Measurements from ENCODE around the gene FBXW5. TPM values are rescaled to one million over a fixed set of nuclear protein-coding genes. Genes with fewer than 3 reads are reported as not detected.

Gene FBXW5
- total RNA-seq, 2 donors from 2014 or later, result 162 to 174 TPM

GRCh38 chr9:136965771-136966484, 21.4 kb upstream of the FBXW5 start:
- H3K27me3 ChIP-seq, result no peaks in the 10 kb centered on the region
- H3K4me3 ChIP-seq, result no peak overlapping the region
- intact Hi-C loops (cut with DNase I), result no loop called here
- no peaks in the 10 kb centered on the region for H3K4me1 ChIP-seq
- H3K27ac ChIP-seq, result no peak overlapping the region
- H3K36me3 ChIP-seq, result no peaks in the 10 kb centered on the region
- no peak for TF ChIP-seq CTCF (IDR thresholded peaks at IDR 0.05)
- H3K9ac ChIP-seq (ENCODE audit: low read depth in 2 of 2, low read length in 2 of 2), result no peak overlapping the region
- no peak for DNase-seq
- no peaks in the 10 kb centered on the region for H3K9me3 ChIP-seq

GRCh38 chr9:136964833-136965422, 20.4 kb upstream of the FBXW5 start:
- H3K27ac ChIP-seq, result peak overlapping the region; percentile 30
- no peaks in the 10 kb centered on the region for H3K27me3 ChIP-seq
- no peaks in the 10 kb centered on the region for H3K4me1 ChIP-seq
- no peaks in the 10 kb centered on the region for H3K36me3 ChIP-seq
- intact Hi-C loops (cut with DNase I), result no loop called here
- no peaks in the 10 kb centered on the region for H3K9me3 ChIP-seq
- DNase-seq, result no peak
- H3K4me3 ChIP-seq, result no peak overlapping the region
- TF ChIP-seq CTCF (IDR thresholded peaks at IDR 0.05), result no peak
- H3K9ac ChIP-seq (ENCODE audit: low read depth in 2 of 2, low read length in 2 of 2), result peak overlapping the region in 1 of 2 donors; percentile 16

- H3K36me3 ChIP-seq, result no peaks in the 10 kb centered on the region
- peak overlapping the region; percentile 16 to 26 for H3K9ac ChIP-seq (ENCODE audit: low read depth in 2 of 2, low read length in 2 of 2)
- DNase-seq, result peak; percentile 88
- TF ChIP-seq CTCF (IDR thresholded peaks at IDR 0.05), result no peak
- no peaks in the 10 kb centered on the region for H3K27me3 ChIP-seq
- intact Hi-C loops (cut with DNase I), result no loop called here
- H3K9me3 ChIP-seq, result no peaks in the 10 kb centered on the region
- H3K4me1 ChIP-seq, result no peaks in the 10 kb centered on the region
- H3K27ac ChIP-seq, result peak overlapping the region; percentile 30
- no peak overlapping the region for H3K4me3 ChIP-seq
Observed at GRCh38 chr9:136964171-136964689, 19.7 kb upstream of the FBXW5 start.

- H3K9ac ChIP-seq (ENCODE audit: low read depth in 2 of 2, low read length in 2 of 2), result no peak overlapping the region
Observed at GRCh38 chr9:136963751-136964150, 19.2 kb upstream of the FBXW5 start.

GRCh38 chr9:136963341-136963740, 18.8 kb upstream of the FBXW5 start:
- H3K4me1 ChIP-seq, result no peaks in the 10 kb centered on the region
- DNase-seq, result no peak
- H3K9ac ChIP-seq (ENCODE audit: low read depth in 2 of 2, low read length in 2 of 2), result no peak overlapping the region
- TF ChIP-seq CTCF (IDR thresholded peaks at IDR 0.05), result no peak
- H3K27ac ChIP-seq, result no peak overlapping the region
- no peaks in the 10 kb centered on the region for H3K27me3 ChIP-seq
- intact Hi-C loops (cut with DNase I), result no loop called here
- no peaks in the 10 kb centered on the region for H3K36me3 ChIP-seq
- no peak overlapping the region for H3K4me3 ChIP-seq
- no peaks in the 10 kb centered on the region for H3K9me3 ChIP-seq

More at GRCh38 chr9:136963751-136964150, 19.2 kb upstream of the FBXW5 start:
- Histone ChIP-seq H3K9me3 (no peaks in the 10 kb centered on the region), H3K27me3 (no peaks in the 10 kb centered on the region), H3K4me1 (no peaks in the 10 kb centered on the region), H3K36me3 (no peaks in the 10 kb centered on the region), H3K27ac (no peak overlapping the region), H3K4me3 (no peak overlapping the region)
- no peak for TF ChIP-seq CTCF (IDR thresholded peaks at IDR 0.05)
- no peak for DNase-seq
- intact Hi-C loops (cut with DNase I), result no loop called here
